ENCODE results near the gene TAS2R30.

DNA sequence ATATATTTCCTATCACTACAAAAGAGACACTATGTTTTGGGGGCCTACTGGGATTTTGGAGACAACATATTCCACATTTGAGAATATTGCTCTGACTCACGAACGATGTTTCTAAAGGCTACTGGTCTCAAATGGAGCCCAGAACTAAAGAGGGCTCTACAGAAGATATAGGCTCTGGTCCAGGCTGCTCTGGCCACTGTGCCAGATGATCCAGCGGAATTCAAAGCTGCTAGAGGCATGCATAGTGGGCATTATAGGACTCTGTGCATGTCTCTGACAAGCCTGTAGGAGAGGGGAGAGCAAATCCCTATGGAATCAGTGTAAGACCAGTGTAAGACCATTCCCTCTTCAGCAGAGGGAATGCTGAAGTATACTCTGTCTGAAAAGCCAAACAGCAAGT, 4.1 kb downstream of the TAS2R30 start:
- TF ChIP-seq POLR2A (IDR thresholded peaks at IDR 0.05; ENCODE audit: low read depth, low read length): no peak
- TF ChIP-seq POLR2AphosphoS5 (IDR thresholded peaks at IDR 0.05; ENCODE audit: low read depth, low read length): no peak
- TF ChIP-seq TAF1 (IDR thresholded peaks at IDR 0.05; ENCODE audit: low read depth, low read length): no peak
- no peak for TF ChIP-seq SPI1 (IDR thresholded peaks at IDR 0.05; ENCODE audit: low read depth, low read length)
